Endothelial cell of hepatic sinusoid (primary cell): ENCODE data around the gene AUTS2.

Experiments
- in situ Hi-C: cut with HindIII; loops from 2 replicates; pipeline ENCODE4 v1.10.0; 2017; ENCODE audit warnings: low sequenced_read_pairs

AUTS2 gene

DNA sequence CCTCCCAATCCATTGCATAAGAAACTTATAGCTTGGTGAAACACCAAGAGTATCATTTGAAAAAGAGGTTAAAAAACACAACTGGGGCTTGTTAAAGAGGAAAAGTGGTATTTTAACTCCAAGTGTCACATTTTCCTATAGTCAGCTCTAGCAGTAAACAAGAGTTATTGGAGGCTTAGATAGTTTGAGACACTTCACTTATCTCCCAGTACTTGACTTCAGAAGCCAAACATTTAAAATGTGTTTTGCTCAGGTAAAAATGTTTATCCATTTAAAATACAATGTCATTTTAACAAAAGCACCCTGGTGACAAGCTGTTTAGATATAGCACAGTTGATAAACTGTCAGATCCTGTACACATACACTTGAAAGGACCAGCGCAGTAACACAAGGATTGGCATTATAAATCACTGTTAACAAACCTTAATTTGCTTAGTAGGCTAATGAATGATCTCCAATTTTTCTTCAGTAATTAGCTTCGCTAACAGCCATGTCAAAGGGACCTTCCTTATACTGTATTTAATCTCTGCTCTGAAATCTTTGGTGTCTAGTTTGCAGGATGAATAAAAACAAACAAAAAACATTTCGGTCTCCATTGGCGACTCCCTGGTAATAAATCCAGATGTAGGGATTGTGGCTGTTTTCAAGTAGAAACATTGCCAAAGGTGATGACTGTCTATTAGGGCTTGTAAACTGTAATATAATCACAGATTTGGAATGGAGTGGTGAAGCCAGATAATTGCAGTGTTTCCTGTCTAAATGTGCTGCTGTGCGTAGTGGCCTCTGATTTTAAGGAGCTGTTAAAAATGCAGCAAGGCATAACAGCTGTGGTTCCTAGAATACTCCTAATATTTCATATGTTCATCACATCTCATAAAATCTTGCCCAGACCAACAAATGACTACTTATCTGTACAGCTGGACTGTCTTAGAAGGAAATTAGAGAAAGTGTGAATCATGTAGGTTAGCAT is 545.1 kb downstream of the AUTS2 start:
- in situ Hi-C loops, result no loop called here

DNA sequence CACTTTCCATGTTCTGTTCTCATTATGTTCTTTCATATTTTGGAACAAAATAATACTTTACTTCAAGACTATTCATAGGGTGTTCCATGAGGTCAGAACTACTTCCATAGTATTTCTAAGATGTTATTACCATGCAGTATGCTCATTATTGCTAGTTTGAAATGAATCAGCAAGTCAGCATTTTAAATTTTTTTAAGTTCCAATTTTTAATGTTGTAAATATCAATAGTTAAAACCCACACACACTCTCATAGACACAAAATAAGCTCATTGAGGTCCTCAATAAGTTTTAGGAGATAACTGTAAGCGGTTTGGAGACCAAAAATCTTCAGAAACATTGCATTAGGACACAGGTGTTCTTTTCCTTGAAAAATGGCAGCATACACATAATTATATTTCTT is 550.7 kb downstream of the AUTS2 start:
- in situ Hi-C loops, result no loop called here

DNA sequence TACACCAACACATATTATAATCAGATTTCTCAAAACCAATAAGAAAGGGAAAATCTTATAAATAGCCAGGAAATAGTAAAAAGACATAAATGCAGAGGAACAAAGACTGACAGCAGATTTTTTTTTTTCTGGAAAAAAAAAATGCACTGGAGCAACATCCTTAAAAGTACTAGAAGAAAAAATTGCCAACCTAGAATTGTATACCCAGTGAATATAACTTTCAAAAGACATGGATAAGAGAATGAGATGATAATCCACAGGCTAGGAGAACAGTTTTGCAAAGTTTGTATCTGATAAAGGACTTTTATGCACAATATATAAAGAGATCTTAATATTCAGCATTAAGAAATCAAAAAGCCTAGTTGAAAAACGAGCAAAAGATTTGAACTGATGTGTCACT is 554.0 kb downstream of the AUTS2 start:
- in situ Hi-C loops, result no loop called here

DNA sequence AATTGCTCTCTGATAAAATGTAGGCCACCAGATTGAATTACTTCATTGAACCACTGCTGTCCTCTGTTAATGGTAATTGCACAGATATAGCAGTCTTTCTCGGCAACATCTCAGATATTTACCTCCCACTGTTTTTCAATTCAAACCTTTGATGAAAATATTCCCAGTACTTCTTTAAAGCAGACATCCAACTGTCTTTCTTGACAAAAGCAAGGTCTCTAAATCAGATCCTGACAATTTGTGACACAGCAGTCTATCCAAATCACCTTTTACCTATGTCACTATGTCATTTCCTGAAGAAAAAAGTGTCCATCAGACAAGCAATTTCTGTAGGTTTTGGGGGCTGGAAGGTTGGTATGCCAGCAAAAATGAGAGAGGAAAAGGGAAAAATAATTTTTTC is 555.7 kb downstream of the AUTS2 start:
- in situ Hi-C loops, result no loop called here

DNA sequence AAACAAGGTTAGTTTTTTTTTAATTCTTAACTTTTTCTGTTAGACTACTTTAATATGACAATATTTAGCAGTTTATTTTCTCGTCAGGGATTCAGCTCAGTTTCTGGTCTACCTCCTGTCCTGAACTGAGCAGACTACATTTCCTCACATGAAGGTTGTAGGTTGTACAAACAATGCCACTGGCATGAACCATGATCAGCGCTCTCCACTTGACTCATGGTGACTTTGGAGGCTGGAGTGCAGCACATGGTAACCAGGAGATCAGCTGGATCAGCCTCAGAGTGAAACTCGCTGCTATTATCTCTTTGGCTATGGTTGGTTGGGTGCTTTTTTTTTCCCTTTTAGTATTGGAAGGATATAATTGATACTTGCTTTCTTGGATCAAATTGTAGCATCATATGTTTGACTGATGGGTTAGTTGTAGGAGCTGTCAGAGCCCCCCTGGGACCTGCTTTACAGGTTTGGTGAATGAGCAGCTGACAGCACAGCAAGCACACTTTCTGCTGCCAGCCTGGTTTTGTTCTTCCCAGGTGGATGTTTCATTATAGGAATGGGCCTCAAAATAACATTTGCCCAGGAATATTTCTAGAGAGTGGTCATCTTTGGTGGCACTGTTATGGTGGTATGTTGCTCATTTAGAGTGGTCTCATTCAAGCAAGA is 556.4 kb downstream of the AUTS2 start:
- in situ Hi-C loops, result no loop called here

DNA sequence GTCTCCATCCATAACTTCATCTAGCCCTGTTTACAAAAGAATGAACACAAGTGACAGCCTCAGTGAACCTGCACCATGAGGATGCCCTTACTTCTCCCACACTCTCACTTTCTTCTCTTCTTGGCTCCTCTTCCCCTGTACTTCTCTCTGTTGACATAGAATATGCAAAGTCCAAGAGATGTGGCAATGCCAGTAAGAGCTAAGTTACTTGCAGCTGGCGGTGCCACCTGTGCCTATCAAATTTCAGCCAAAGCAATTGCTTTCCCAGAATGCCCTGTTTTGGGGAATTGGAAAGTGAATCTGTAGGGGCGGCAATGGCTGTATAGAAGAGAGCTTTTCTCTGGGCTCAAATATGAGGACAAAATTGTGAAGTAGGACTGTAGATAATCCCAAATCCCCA is 557.8 kb downstream of the AUTS2 start:
- in situ Hi-C loops, result no loop called here

DNA sequence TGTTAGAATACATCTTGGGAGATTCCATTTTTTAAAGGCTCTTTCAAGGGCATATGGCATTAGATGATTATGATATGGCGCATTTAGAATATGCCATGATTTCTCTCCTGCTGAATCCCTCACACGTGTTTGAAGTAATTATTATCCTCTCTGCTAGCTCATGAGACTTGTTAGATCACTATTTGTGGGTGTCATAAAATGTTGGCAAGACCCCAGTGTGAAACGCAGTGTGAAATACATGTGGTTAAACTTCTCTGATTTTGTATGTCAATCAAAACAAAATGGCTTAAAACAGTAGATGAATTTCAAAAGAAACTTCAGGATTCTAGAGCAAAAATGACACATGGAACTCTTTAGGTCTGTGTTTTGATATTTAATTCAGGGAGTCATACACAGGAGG is 560.8 kb downstream of the AUTS2 start:
- in situ Hi-C loops, result no loop called here

DNA sequence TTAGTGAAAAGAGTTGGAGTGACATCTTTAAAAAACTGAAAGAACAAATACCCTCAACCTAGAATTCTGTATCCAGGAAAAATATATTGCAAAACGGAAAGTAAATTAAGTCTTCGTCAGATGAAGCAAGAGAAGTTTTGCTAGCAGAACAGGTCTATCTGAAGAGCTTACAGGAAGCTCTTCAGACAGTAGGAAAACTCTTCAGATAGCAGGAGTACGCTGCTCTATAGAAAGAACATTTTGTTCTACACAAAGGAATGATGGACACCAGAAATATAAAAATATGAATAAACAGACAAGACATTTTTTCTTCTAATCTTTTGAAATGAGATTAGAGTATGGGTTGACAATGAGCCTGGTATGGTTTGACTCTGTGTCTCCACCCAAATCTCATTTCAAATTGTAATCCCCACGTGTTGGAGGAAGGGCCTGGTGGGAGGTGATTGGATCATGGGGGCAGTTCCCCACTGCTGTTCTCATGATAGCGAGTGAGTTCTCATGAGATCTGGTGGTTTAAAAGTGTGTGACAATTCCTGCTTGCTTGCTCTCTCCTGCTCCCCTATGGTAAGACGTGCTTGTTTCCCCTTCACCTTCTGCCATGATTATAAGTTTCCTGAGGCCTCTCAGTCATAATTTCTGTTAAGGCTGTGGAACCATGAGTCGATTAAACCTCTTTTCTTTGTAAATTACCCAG is 567.3 kb downstream of the AUTS2 start:
- in situ Hi-C loops, result no loop called here

DNA sequence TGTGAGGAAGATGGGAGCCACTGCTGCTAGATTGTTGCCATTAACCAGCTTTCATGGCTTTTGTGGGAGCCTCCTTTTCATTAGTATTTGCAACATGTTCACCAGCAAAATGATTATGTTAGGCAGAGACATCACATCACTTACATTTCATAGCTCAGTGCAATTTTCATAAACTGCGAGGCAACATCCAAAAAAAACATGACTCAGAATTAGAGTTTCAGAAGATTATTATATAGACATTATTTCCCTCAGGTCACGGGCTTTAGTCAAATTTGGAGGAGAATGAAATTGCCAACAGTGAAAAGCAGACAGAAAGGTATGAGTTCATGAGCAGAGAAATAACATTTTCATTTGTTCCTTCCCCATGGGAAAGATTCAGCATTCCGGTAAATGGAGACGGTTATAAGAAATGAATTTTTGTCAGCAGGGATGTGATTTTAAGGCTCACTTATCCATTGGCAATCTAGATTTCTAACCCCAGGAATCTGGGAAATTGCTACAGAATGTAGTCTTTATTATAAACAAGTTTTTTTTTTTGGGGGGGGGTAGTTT is 573.2 kb downstream of the AUTS2 start:
- in situ Hi-C loops, result no loop called here

DNA sequence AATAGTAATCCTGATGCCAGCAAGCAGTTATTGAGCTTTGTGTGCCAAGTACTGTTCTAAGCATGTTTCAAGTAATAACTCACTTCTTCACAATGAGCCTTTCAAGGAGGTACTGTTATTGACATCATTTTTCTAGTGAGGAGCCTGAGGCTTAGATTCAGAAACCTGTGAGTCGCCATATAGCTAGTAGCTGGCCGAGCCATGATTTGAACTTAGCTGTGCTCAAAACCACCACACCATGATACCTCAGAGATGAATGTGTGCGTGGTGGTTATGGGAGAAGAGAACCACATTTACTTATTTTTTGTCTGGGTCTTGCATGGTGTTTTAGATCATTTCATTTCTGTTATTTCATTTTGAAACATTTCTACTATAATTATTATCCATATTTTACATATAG is 578.9 kb downstream of the AUTS2 start:
- in situ Hi-C loops, result no loop called here

DNA sequence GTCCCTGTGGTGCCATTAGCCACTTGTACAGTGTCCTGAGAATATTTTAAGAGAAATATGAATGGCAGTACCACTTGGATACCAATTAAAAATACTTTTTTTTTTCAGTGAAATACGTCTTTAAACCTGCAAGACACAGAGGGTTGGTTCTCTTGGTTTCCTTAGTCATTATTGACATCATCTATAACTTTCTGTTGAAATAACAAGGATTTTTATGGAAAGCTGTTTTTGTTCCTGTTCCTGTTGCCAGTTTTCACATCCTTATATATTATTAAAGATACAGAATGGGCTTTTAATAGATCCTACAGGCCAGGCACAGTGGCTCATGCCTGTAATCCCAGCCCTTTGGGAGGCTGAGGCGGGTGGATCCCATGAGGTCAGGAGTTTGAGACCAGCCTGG is 579.9 kb downstream of the AUTS2 start:
- in situ Hi-C loops, result no loop called here

DNA sequence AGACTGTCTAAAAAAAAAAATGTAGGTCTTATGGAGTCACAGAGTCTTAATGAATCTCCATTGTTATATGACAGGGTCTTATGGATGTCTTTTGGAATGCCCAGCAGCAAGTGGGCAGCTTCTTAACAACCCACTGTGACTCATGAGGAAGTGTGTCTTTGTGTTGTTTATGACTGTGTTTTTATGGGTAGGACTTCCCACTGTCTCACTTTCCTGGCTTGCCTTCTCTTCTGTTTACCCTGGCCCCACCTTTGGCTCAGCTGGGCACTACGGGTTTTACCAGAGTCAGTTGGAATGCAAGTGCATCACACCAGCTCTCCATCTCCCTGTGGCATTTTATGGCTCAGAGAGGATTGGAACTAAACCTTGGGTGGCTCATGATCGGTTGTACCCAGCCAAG is 580.5 kb downstream of the AUTS2 start:
- in situ Hi-C loops, result no loop called here

DNA sequence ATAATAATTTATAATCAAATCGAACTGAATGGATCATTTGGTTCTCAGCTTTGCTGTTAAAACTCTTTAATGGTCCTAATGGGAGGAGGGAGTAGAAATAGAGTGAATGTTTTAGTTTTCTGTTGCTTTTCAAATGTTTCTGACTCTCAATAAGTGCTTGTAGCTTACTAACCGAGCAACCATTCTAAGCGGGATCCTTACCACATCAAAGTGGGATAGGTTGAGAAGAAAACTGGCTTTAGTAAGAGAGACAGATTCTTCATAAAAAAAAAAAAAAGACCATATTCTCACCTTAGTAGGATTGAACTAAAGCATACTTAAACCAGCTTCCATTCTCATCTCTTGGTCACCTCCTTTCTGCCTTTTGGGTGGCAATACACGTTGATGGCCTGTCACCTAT is 584.2 kb downstream of the AUTS2 start:
- in situ Hi-C loops, result no loop called here

DNA sequence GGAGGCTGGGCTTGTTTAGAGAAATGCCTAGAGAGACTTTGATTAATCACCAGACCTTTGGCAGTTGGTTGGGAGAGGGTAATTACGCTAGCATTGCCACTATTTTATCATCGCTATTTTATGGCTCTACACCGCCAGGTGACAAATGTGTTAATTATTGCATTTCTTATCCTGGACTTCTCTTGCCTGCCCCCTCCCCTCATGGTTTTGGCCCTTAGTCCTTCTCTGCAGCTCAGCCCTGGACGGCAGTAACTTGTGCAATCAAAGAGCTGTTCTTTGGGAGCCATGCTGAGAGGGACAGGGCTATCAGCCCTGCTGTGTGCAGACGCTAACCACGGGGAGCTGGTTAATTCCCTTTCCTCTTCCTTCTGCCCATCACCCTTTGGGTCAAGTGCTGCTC is 585.0 kb downstream of the AUTS2 start:
- in situ Hi-C loops, result no loop called here

DNA sequence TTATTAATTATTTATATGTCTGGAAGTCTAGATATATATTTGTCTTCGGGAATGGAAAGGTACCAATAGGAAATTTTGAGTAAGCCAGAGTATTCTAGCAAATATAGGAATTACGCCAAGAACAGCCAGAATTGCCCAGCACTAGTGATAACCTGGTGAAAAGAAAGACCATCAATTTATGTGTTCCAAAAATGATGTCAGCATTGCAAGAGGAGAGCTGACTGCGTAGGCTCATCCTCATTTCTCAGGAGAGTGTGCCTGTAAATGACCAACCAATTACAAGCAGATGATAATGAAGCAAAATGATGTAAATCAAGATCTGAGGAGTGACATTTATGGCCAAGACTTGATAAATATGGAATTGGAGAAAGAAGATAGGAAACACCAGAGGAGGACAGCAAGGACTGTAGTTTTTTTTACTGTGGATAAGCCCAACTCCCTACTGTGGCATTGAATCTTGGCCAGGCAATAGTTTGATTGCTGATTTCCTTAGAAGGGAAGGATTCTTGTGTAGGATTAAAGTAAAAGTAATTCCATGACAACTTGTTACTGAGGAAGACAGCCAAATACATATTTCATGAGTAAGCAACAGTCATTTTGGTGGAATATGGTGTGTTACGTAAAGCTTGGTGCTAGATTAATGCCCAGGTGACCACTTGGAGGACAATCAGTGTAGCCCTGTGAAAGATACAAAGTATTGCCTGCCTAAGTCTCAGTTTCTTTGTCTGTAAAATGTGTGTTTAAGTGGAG is 590.8 kb downstream of the AUTS2 start:
- in situ Hi-C loops, result no loop called here

DNA sequence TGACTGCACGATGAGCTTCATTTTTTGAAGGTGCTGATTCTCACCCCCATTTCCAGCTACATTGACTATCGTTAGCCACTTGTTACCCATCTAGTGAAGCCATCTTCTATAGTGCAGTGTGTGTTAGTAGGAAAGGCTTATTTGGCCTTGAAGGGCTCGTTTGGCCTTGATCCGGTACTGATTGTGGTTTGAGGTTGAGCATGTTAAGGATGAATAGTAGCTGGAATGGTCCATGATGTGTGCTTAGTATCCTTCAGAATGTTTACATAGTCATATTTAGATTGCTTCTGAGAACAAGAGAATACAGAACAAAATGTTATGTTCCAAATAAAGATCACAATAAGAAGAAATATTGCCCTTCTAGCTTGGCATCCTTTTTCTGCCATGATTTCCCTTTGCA is 591.5 kb downstream of the AUTS2 start:
- in situ Hi-C loops, result no loop called here

DNA sequence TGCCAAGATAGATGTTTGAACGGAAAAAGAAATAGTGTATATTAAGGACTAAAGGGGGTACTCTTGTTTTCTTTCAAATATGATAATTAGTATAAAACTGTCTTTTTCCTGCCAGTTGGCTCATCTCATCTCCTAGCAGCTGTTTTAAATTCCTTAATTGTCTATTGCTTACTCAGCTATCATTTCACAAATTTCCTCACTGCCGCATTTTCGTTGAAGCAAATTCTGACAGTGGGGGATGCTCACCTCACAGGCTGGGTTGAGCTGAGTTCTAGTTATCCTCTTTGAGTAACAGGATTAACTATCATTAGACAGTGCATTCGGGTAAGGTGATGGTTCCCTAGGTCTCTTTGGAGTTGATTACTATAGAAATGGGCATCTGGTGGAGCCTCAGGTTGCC is 592.0 kb downstream of the AUTS2 start:
- in situ Hi-C loops, result no loop called here

DNA sequence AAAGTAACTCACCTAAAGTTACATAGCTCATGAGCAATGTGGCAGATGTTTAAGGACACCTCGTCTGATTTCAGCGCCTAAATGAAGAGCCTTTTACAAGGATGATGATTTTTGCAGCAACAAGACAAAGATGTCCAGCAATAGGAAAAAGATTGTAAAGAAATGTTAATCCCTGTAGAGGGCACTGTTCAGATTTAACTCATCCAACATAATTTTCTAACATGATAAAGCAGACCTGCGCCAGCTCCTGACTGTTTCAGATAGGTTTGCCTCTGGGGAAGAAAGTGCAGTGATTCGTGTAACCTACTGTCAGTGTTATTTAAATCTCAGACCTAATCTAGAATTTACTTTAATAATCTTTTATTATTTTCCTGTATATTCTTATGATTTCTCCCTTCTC is 595.2 kb downstream of the AUTS2 start:
- in situ Hi-C loops, result no loop called here

DNA sequence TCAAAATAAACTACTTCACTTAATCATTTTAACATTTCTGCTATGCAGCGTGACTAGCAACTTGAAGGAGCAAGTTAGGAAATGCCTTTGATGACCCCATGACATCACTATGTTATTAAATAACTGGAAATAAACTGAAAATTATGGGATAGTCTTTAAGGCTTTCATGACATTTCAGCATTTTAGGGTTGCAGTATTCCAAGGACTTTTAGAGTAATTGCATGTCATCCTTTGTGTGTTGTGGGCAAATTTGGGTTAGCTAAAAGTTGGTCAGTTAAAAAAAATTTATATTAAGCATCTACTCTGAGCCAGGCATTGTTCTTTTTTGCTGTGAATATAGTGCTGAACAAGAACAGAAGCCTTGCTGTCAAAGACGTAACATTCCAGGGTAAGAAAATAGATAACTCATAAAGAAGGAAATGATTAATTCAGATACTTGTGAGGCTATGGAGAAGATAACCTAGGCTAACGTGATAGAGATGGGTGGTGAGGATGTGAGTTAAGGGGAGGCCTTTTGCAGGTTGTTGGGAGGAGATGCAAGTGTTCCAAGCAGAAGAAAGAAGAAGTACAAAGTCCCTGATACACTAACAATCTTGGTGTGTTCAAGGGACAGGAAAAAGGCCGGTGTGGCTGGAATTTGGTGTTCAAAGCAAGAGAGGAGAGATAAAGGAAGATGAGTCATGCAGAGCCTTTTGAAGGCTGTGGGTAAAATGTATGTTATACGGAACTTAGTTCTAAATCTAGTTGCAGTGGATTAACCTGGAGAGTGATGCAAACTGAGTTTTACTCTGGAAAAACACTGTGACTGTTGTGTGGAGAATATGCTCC is 610.2 kb downstream of the AUTS2 start:
- in situ Hi-C loops, result no loop called here
